D721Med (cell line): ENCODE measurements around the gene WASF2.

Source experiments
- DNase-seq: peaks from one replicate; pipeline ENCODE4 v3.0.0; 2011; ENCODE audit warnings: low spot score; ENCODE audit not compliant: insufficient read length
- FAIRE-seq: peaks from 2 replicates; lab custom pipeline; 2011; peaks lifted over from hg19 to GRCh38; lab: Jason Lieb, UNC
- CTCF ChIP-seq: IDR thresholded peaks from 2 replicates; pipeline ENCODE4 v1.5.1; 2012; ENCODE audit warnings: mild to moderate bottlenecking, control low read depth; ENCODE audit not compliant: insufficient read depth; ENCODE audit errors: missing control alignments

WASF2 gene

GRCh38 chr1:27427329-27427728, 62.6 kb downstream of the WASF2 start:
- FAIRE-seq (no peak), DNase-seq (no peak)
- no peak for TF ChIP-seq CTCF

- no peak for TF ChIP-seq CTCF
- FAIRE-seq (no peak), DNase-seq (no peak)
These were observed 66.3 kb downstream of the WASF2 start for GRCh38 chr1:27423709-27424108.

DNA sequence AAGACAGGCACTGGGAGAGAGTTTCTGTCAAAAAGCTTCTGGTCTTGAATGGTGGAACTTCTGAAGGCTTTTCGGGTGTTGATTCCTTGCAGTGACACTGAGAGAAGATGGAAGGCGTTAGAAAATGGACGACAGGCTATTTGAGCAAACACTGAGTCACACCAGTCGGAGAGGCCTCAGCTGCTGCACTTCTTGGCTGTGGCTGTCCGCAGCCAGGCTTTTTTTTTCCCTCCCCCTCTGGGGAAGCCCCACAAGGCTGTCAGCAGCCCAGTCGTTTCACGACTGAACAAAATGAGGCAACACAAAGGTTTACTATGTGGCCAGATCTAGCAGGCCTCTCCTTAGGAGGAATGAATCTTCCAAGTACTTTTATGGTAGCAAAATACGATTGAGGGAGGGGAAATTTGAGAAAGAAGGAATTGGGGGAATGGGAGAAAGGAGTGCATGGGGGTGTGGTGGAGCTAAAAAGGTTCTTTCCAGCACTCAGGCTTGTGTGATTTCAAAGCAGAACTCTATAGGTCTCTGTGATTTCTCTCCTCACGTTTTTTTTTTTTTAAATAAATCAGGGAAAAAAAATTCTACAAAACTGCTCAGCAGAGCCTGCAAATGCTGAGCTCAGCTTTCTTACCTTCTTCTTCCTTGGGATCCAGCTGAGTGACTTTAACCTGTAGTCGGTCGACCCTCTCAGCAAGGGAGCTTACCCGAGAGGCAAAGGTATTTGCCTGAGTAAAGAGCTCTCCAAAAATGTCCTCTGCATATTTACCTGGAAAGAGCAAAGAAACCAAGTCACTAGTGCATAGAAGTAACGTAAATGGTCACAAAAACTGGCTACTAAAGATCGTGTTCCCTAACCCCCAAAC, 71.4 kb downstream of the WASF2 start:
- no peak for DNase-seq
- no peak for TF ChIP-seq CTCF
- no peak for FAIRE-seq

DNA sequence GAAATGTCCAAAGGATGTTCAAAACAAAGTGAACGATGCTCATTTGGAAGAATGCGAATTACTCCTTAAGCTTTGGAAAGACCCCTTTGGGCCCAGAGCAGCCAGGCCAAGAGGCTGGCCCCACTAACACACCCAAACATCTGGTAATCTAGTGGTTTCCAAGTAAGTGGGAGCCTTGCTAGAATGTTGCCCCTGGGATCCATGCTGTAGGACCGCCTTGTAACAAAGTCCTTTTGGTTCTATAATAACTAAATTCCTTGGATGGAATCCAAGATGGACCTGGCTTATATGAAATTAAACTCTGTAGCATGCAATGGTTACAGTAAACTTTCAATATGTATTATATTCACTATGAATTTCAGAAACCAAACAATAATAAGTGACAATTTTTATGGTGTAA, 72.3 kb downstream of the WASF2 start:
- FAIRE-seq: no peak
- no peak for DNase-seq
- no peak for TF ChIP-seq CTCF

DNA sequence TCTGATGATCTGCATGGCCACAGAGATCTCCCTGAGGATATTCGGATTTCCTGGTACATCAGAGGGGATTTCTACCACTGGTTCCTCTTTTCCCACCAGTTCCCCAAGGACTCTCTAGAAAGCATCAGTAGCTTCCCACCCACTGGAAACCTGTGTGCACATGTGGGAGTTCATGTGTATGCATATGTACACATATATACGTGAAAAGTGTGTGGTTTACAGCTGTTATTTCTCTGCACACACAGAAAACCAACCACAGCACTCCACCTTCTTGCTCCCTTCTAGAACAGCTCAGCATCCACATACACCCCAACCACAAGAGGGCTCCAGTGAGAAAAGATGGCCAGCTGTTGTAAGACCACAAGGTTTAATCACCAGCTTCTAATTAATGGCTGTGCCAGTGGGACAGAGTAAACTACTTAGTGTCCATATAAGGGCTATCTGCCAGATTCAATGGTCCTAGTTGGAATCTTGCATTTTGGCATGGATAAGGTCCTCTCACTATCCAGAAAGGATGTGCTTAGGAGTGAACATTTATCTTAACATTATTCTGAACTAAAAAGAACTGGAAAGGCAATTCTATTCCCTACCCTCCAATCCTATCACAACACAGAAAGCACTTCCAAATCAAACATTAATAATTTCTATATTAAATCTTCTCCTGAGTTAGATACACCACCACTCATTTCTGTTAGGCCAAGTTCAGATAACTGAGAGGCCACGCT, 73.4 kb downstream of the WASF2 start:
- DNase-seq: no peak
- no peak for FAIRE-seq
- TF ChIP-seq CTCF: peak; percentile 46

- no peak for TF ChIP-seq CTCF
- DNase-seq: no peak
- FAIRE-seq: no peak
These were observed 75.9 kb downstream of the WASF2 start for GRCh38 chr1:27414091-27414490.

- FAIRE-seq (no peak), DNase-seq (no peak)
- TF ChIP-seq CTCF: no peak
These were observed 77.0 kb downstream of the WASF2 start for GRCh38 chr1:27413004-27413403.
